Fibroblast of mammary gland (primary cell): ENCODE results near the gene EMP1.

Source experiments
- DNase-seq: peaks from one replicate; pipeline ENCODE4 v3.0.0-alpha.2; 2010; ENCODE audit warnings: low read depth
- H3K4me3 ChIP-seq: 2 replicates; pipeline ENCODE4 v1.5.1; 2011; ENCODE audit warnings: low read depth, mild to moderate bottlenecking, low read length, moderate library complexity; ENCODE audit not compliant: control insufficient read depth
- CTCF ChIP-seq: conservative IDR thresholded peaks from 2 replicates; pipeline ENCODE4 v1.5.1; 2011; ENCODE audit warnings: low read depth, low read length, inconsistent platforms; ENCODE audit not compliant: control insufficient read depth, insufficient read depth

Gene EMP1

GRCh38 chr12:13195250-13195649 is 1.3 kb upstream of the EMP1 start:
- TF ChIP-seq CTCF: no peak
- peak; percentile 85 for DNase-seq

GRCh38 chr12:13195785-13196129 is 769 bp upstream of the EMP1 start:
- peak overlapping the region; percentile 20 for H3K4me3 ChIP-seq
- DNase-seq: peak; percentile 77
- TF ChIP-seq CTCF: no peak

More at GRCh38 chr12:13195250-13195649, 1.3 kb upstream of the EMP1 start:
- no peak overlapping the region for H3K4me3 ChIP-seq

GRCh38 chr12:13197032-13197431 is 506 bp downstream of the EMP1 start:
- peak overlapping the region; percentile 93 for H3K4me3 ChIP-seq
- DNase-seq: no peak
- no peak for TF ChIP-seq CTCF

- H3K4me3 ChIP-seq: peak overlapping the region; percentile 93
- peak; percentile 73 for DNase-seq
These were observed 1.1 kb downstream of the EMP1 start for GRCh38 chr12:13197526-13198143.

GRCh38 chr12:13198241-13198640 is 1.7 kb downstream of the EMP1 start:
- DNase-seq: no peak
- peak overlapping the region; percentile 93 for H3K4me3 ChIP-seq
- TF ChIP-seq CTCF: no peak

More at GRCh38 chr12:13197526-13198143, 1.1 kb downstream of the EMP1 start:
- TF ChIP-seq CTCF: no peak

GRCh38 chr12:13198876-13199275 is 2.4 kb downstream of the EMP1 start:
- peak overlapping the region; percentile 93 for H3K4me3 ChIP-seq
- DNase-seq: peak; percentile 69
- TF ChIP-seq CTCF: no peak

GRCh38 chr12:13199592-13199991 is 3.1 kb downstream of the EMP1 start:
- DNase-seq: no peak
- no peak for TF ChIP-seq CTCF
- peak overlapping the region; percentile 93 for H3K4me3 ChIP-seq
